ENCODE data around the gene NUP210.

NUP210 gene

DNA sequence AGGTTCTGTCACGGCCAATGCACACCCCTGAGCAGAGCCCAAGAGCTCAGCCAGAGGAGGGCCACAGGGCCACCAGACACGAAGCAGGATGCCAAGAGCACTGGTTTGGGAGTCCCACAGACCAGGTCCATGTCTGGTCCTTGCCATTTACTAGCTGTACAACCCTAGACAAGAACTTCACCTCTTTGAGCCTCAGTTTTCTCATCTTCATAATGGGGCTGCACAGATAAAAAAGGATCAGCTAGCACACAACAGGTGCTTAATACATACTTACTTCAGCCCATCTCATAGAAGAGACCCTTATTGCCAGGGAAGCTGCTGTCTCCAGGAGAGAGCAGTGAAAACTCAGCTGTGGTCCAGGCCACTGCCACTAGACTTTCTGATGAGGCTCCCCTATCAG is 152.0 kb downstream of the NUP210 start:
- intact Hi-C loops (cut with DNase I): no loop called here
- DNase-seq: peak in 2 of 10 donors; percentile 22 to 29

DNA sequence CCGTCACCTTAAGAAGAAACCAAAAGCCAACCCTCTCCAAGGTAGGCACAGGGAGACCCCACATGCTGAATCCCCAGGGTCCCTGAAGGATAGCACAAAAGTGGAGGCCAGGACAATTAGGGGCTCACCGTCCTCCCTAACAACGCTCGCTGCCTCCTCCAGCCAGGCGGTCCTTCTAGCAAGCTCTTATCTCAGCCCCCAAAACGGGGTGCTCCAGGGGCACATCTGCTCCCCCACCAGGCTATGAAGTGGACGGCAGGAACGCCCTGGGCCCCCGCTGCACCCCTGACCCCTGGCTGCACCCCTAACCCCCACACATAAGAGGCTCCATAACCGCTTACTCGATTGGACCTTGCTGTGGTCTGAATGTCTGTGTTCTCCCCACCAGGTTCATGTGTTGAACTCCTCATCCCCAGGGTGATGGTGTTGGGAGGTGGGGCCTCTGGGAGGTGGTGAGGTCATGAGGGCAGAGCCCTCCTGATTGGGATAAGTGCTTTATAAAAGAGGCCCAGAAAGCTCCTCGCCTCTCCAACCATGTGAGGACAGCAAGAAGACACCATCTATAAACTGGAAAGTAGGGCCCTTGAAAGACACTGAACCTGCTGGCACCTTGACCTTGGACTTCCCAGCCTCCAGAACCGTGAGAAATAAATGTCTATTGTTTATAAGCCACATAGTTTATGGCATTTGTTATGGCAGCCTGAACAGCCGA is 153.3 kb downstream of the NUP210 start:
- intact Hi-C loops (cut with DNase I): no loop called here
- peak in 3 of 10 donors; percentile 30 to 55 (median 47) for DNase-seq

Data from posterior cingulate gyrus (tissue), 11 donors.